ENCODE results near the gene RBM5. TPM values are rescaled to one million over a fixed set of nuclear protein-coding genes. Genes with fewer than 3 reads are reported as not detected.
"Not testable (repeated sequence)": the region's sequence is repeated elsewhere in the genome, so short reads cannot be mapped to it uniquely, and the experiment has no call there.

The RBM5 gene
- total RNA-seq (2014; rRNA removed; shearing (Covaris generic)), result 95.6 and 106 TPM in 2 replicates
- 52.0 and 69.1 TPM in 2 replicates for polyA plus RNA-seq (2015; cell fraction: cytosol; rRNA removed)
- polyA plus RNA-seq (2015; cell fraction: nucleus; rRNA removed), result 538 and 581 TPM in 2 replicates

DNA sequence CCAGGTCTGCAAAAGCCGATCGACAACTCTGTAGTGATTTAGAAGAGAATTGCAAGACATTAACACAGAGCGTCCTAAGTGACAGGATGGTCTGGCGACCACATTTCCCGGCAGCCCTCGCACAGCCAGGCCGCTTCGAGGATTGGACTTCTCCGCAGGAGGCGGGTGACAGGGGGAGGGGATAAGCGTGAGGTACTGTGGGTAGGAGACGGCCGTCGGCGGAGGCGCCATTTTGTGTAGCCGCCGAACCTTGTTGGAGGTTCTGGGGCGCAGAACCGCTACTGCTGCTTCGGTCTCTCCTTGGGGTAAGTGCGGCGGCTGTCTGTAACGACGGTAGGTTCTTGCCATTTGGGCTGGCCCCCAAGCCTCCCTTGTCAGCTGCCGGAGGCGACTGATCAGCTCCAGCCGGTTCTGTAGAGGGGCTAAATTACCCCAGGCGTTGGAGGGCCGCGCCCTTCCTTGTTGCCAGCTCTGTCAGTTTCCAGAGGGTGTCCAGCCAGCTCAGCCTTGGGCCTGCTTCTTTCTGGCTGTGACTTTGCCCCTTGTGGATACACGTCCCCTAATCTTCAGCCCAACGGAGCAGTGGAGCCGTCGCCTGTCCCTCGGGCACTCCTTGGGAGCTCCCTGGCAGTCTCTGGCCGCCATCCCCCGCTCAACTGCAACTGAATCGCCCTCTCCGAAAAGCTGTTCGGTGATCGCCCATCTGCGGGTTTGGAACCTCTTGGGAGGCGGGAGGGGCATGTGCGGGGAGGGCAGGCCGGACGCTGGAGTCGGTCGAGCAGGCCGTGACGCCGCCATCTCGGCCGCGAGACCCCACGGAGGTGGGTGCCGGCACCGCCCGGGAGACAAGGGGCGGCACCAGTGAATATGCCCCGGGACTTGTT, at the start of gene RBM5:
Gene RBM5 (plus strand): TSS at position 195 of the 884 bp plus-strand sequence. CDS start 1,516 bp downstream, outside the sequence.
- in situ Hi-C loops (cut with HindIII; ENCODE audit: low pct_unique_long_range_greater_than_20kb, low sequenced_read_pairs), result no loop called here

DNA sequence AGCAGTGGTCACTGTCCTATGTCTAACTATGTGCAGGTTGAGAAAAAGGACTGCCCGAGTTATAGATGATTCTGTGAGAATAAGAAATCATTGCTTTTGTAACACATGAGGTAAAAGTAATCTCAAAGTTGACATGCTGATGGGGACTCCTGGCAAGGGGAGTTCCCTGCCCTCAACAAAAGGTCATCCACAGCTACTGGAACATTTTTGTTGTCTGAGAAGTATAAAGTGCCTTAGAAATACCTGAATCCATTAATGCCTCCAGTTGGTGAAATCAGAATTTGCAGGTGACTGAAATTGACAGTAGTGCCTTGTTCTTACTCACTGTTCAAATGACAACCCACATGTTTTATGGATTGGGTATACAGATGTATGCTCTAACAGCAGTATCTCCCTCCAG, 43.7 kb upstream of the RBM5 start:
- in situ Hi-C loops (cut with HindIII; ENCODE audit: low pct_unique_long_range_greater_than_20kb, low sequenced_read_pairs), result no loop called here

More for the DNA sequence above, at the start of gene RBM5:
- DNase-seq (ENCODE audit: low read depth, low spot score), result peak; percentile 94

DNA sequence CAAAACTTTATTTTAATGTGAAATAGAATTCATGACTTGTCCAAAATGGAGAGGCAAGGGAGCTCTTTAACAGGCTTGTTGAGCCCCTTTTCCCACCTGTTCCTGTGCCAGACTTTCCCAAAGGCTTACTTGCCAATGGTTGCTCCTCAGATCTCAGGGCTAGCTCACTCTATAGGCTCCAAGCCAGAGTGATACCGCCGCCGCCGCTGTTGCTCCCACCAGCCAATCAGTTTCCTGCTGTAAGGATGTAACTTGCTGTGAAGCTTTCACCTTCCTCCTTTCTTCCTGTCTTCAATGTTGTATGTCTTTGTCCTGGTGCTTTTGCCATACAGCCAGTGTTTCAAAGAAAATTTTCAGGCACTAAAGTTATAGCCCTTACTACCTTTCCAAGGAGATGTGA, 41.3 kb upstream of the RBM5 start:
- no peak for DNase-seq (ENCODE audit: low read depth, low spot score)
- in situ Hi-C loops (cut with HindIII; ENCODE audit: low pct_unique_long_range_greater_than_20kb, low sequenced_read_pairs), result no loop called here

More for the DNA sequence above, 43.7 kb upstream of the RBM5 start:
- DNase-seq (ENCODE audit: low read depth, low spot score), result no peak

DNA sequence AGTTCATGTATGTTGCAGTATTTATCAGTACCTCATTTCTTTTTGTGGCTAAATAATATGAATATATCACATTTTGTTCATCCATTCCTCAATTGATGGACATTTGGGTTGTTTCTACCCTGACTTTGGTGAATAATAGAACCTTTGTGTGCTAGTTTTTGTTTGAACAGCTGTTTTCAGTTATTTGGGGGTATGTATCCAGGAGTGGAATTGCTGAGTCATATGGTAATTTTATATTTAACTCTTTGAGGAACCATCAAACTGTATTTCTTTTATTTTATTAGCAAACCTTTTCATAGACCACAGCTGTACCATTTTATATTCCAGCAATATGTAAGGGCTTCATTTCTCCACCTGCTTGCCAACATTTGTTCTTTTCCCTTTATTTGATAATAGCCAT, 38.4 kb upstream of the RBM5 start:
- in situ Hi-C loops (cut with HindIII; ENCODE audit: low pct_unique_long_range_greater_than_20kb, low sequenced_read_pairs), result no loop called here
- peak; percentile 15 for DNase-seq (ENCODE audit: low read depth, low spot score)

DNA sequence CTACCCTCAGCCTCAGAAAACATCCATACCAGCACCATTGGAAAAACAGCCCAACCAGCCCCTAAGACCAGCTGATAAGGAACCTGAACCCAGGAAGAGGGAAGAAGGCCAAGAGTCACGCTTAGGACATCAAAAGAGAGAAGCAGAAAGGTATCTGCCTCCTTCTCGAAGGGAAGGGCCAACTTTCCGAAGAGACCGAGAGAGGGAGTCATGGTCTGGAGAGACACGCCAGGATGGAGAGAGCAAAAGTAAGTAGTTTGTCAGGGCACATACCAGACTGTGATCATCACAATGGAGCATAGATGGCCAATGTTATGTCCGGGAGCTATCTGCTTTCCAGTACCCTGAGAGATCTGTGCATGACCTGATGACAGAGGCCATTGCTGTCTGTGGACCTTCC, 31.0 kb upstream of the RBM5 start:
- DNase-seq (ENCODE audit: low read depth, low spot score), result no peak
- in situ Hi-C loops (cut with HindIII; ENCODE audit: low pct_unique_long_range_greater_than_20kb, low sequenced_read_pairs), result no loop called here

DNA sequence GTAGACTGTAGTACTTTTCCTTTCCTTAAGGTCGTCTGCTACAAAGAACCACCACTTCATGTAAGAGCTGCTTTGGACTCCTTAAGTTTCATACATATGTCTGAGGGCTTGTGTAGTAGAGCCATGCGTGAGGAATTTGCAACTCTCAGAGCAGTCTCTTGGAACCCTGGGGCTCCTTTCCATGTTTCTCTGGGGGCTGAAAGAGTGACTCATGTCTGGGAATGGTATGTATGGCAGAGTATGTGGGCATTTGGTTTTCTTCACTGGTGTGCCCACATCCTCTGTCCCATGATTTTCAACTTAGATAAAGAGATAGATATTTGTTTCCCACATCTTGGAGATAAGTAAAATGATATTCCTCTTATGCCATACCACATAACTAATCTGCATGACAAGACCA, 20.6 kb upstream of the RBM5 start:
- in situ Hi-C loops (cut with HindIII; ENCODE audit: low pct_unique_long_range_greater_than_20kb, low sequenced_read_pairs), result no loop called here
- DNase-seq (ENCODE audit: low read depth, low spot score), result no peak

DNA sequence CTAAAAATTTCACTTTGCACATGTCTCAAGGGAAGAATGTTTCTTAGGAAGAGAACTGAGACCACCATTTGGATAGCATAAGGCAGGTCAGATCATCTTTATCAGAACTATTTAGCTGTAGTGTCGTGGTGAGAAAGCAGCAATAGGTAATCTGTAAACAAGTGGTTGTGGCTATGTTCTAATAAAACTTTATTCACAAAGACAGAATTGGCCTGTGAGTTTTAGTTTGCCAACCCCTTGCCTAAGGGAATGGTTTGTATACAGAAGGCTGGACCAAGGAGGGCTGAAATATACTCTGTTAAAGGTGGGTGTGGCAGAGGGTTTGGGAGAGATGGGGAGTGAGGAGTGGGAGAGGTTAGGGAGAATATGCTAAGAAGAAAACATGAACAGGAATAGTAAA, 10.6 kb upstream of the RBM5 start:
- in situ Hi-C loops (cut with HindIII; ENCODE audit: low pct_unique_long_range_greater_than_20kb, low sequenced_read_pairs), result no loop called here
- no peak for DNase-seq (ENCODE audit: low read depth, low spot score)

DNA sequence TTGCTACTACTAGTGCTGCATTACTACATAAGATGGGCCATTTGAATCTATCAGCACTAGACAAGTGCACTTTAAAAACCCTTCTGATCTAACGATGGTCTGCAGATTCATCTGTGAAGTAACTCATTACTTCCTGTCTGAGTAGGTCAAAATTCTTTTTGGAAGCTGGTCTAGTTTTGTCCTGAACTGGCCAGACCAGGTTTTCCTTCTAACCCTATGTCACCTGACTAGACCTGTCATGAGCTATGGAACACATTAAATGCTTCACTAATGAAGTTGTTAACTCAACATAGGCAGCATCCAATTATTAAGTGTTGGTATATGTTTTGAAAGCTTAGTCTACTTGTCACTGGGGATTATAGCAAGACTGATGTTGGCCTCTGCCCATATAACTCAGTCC, 10.1 kb upstream of the RBM5 start:
- in situ Hi-C loops (cut with HindIII; ENCODE audit: low pct_unique_long_range_greater_than_20kb, low sequenced_read_pairs), result no loop called here
- no peak for DNase-seq (ENCODE audit: low read depth, low spot score)

DNA sequence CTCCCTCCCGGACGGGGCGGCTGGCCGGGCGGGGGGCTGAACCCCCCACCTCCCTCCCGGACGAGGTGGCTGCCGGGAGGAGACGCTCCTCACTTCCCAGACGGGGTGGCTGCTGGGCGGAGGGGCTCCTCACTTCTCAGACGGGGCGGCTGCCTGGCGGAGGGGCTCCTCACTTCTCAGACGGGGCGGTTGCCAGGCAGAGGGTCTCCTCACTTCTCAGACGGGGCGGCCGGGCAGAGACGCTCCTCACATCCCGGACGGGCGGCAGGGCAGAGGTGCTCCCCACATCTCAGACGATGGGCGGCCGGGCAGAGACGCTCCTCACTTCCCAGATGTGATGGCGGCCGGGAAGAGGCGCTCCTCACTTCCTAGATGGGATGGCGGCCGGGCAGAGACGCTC, 3.8 kb upstream of the RBM5 start:
- in situ Hi-C loops (cut with HindIII; ENCODE audit: low pct_unique_long_range_greater_than_20kb, low sequenced_read_pairs); DNase-seq (ENCODE audit: low read depth, low spot score): not testable (repeated sequence)

DNA sequence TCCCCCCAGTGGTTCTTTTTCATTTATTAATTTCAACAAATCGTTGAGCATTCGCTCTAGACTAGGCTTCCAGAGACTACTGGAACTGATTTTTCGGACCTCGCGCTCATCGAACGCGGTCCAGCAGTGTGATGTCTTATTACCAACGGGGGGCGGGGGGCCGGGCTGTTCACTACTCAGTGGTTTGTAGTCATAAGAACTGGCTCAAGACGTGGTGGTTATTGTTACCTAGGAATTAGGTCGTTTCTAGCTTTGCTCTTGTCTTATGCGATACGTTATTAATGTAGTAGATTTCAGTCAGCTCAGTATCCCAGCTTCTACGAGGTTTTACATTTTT, 858 bp downstream of the RBM5 start:
- in situ Hi-C loops (cut with HindIII; ENCODE audit: low pct_unique_long_range_greater_than_20kb, low sequenced_read_pairs), result no loop called here
- no peak for DNase-seq (ENCODE audit: low read depth, low spot score)

DNA sequence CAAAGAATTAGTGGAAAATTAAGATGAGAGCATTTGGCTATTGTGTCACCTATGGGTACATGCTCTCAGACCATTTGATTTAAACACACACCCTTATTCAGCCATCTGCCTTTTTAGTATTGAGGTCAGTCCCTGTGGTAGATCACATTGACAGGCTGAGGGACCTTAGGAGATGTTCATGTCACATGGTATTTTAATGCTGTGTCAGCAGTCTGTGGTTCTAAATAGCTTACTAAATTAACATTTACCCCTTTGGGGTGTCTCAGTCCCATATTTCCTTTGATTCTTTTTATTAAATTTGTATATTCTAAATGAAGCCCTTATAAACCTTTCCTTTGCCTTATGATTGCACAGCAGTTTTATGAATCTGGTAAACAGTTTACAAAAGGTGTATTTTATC, 2.3 kb downstream of the RBM5 start:
- in situ Hi-C loops (cut with HindIII; ENCODE audit: low pct_unique_long_range_greater_than_20kb, low sequenced_read_pairs), result no loop called here
- DNase-seq (ENCODE audit: low read depth, low spot score), result no peak

DNA sequence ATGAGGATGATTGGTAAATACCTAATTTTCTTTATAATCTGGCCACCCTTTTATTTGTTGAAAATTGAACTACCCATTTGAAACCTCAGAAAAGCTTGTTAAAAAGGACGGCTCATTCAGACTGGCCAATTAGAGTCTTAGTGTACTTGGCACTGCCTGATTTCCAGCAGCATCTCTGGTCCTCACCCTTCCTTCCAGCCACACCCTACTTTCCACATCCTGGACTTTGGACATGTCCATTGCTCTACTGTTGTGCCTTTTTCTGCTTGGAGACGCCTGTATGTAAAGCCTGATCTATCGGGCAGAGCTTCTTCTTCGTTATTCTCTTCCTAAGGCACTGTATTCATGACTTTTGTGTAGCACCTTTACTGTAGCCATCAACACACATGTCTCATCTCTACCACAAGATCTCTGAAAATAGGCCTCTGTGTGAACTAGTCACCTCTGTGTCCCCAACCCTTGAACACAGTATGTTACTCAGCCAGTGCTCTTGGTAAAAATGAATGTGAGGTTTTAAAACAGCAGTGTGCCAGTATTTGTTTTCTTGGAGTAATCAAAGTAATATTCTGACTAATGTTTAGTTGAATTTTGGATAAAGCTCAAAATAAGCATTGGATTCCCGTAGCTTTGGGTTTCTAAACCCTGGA, 6.8 kb downstream of the RBM5 start:
- in situ Hi-C loops (cut with HindIII; ENCODE audit: low pct_unique_long_range_greater_than_20kb, low sequenced_read_pairs), result no loop called here

DNA sequence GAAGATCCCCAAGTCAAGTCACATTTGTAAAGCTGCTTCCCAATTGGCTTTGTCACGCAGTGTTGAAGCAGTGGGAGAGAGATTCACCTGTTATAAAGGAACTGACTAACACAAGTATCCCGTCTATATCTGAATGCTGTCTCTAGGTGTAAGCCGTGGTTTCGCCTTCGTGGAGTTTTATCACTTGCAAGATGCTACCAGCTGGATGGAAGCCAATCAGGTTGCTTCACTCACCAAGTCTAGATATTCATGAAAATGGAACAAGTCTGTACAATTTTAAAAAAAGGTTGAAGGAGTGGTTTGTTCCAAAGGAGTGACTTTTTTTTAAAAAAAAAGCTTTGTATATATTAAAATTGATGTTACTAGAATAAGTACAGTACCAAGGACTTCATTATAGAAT, 11.7 kb downstream of the RBM5 start:
- DNase-seq (ENCODE audit: low read depth, low spot score), result no peak
- in situ Hi-C loops (cut with HindIII; ENCODE audit: low pct_unique_long_range_greater_than_20kb, low sequenced_read_pairs), result no loop called here

More for the DNA sequence above, 6.8 kb downstream of the RBM5 start:
- DNase-seq (ENCODE audit: low read depth, low spot score), result no peak

DNA sequence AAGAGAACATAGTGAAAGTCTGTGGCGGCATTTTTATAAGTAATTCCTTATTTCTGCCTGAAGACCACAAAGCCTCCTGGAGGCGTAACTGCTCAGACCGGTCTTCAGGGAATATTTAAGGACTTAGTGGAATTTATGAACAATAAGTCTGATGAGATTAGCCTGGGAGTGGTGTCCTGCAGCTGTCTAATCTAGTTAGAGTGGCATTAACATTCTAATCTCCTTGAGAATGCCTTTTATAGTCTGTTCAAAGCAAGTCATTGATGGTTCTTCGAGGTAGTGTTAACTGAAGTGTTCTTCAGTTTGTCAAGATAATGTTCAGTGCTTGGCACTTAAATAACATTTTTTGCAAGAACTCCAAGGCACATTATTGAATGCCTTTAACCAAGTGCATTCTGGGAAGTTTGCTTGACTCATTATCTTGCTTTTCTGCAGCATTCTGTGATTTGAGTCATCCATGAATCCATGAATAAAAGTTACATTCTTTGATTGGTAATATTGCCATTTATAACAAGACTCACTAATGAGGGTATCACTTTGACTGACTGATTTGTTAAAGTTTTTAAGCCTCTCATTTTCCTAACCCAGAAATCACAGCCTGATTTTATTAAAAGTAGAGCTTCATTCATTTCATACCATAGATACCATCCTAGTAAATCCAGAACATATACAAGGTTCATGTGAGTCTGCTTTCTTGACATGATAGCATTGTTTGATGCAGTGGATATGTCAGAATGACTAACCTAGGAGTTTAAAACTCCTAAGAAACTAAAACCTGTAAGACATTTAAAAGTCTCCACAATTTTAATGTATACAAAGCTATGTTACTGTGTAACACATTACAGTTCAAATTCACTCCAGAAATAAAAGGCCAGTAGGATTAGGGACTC, 12.5 kb downstream of the RBM5 start:
- in situ Hi-C loops (cut with HindIII; ENCODE audit: low pct_unique_long_range_greater_than_20kb, low sequenced_read_pairs), result no loop called here
- no peak for DNase-seq (ENCODE audit: low read depth, low spot score)

DNA sequence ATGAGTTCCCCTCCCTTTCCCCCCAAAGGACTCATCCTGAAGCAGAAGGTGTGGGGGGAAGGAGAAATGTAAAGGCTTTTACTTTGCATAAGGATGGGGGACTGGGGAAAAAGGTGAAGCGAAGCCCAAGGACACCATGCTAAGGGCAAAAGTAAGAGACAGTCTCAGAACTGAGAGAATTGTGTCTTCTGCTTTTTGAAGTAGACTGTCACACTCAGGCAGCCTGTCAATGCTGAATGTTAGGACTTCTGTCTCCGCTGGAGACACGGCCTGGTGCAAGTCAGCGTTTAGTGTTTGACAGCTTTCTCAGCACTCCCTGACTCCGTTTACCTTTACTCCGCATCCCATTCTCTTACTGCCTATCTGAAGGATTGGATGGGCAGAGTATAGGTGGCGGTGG, 13.8 kb downstream of the RBM5 start:
- in situ Hi-C loops (cut with HindIII; ENCODE audit: low pct_unique_long_range_greater_than_20kb, low sequenced_read_pairs), result no loop called here
- DNase-seq (ENCODE audit: low read depth, low spot score), result no peak

DNA sequence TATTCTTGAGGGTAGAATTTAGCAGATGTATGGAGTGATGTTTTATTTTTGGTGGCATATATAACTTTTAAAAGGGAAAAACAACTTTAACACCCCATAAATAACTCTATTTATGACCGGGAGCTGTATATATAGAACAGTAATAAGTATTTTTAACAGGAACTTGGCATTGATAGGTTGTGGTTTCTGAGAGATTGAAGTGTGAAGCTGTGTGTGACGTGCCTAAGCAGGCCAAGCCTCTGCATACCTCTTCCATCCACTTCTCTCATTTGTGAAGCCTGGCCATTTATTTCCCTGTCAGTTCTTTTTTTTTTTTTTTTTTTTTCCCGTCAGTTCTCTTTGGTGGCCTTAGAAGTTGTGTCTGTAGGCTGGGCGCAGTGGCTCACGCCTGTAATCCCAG, 23.0 kb downstream of the RBM5 start:
- in situ Hi-C loops (cut with HindIII; ENCODE audit: low pct_unique_long_range_greater_than_20kb, low sequenced_read_pairs), result no loop called here
- DNase-seq (ENCODE audit: low read depth, low spot score), result no peak

DNA sequence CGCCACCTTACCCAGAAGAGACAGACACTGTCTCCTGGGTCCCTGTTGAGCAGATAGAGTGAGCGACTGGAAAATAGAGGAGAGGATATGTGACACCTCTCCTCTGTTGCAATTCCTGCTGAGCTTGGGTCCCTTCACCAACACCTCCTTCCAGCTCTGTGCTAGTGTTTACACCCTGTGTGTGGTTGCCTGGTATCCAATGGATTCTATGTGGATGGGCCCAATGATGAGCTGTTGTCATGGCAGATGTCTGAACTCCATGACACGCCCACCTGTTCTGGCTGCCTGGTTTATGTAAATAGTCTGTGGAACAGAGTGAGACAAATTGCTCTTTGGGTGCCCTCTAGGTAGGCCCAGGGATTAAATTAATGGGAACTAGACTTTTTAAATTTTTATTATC, 23.7 kb downstream of the RBM5 start:
- DNase-seq (ENCODE audit: low read depth, low spot score), result no peak
- in situ Hi-C loops (cut with HindIII; ENCODE audit: low pct_unique_long_range_greater_than_20kb, low sequenced_read_pairs), result no loop called here

DNA sequence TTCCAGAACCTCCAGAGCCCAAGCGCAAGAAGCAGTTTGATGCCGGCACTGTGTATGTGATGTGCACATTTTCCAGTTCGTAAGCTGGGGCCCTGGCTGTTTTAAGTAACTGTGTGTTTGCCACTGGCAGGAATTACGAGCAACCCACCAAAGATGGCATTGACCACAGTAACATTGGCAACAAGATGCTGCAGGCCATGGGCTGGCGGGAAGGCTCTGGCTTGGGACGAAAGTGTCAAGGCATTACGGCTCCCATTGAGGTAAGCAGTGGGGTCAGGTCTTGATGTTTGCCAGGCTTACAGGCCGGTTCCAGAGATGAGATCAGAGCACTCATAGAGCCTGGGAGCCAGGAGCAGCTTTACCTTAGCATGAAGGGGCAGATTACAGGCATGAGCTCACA, 28.4 kb downstream of the RBM5 start:
- no peak for DNase-seq (ENCODE audit: low read depth, low spot score)
- in situ Hi-C loops (cut with HindIII; ENCODE audit: low pct_unique_long_range_greater_than_20kb, low sequenced_read_pairs), result no loop called here
